ENCODE data around the gene MAGI3.
"Not testable (repeated sequence)": the region's sequence is repeated elsewhere in the genome, so short reads cannot be mapped to it uniquely, and the experiment has no call there.

The MAGI3 gene

DNA sequence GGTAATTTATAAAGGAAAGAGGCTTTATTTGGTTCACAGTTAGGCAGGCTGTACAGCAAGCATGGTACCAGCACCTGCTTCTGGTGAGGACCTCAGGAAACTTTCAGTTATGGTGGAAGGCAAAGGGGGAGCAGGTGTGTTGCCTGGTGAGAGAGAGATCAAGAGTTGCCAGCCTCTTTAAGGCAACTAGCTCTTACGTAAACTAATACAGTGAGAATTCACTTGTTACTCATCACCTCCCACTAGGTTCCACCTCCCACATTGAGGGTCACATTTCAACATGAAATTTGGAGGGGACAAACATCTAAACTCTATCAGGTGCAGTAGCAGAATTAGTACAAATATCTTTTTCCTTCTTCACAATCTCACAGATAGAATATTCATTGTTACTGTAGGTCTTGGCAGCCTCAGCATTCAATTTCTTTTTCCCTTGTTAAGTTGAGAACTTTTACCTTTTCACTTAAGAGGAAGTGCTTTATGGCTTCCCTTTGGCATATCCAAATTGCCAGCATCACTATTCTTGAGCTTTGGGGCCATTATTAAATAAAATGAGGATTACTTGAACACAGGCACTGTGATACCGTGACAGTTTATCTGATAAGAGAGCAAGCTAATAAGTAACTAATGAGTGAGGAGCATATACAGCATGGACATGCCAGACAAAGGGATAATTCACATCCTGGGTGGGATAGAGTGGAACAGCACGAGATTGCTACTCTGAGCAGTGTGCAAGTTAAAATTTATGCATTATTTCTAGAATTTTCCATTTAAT, 48.4 kb downstream of the MAGI3 start:
- DNase-seq (ENCODE audit: extremely low read depth in 1 of 2, low read depth in 1 of 2): no peak

GRCh38 chr1:113439277-113439670, 49.0 kb downstream of the MAGI3 start:
- DNase-seq (ENCODE audit: extremely low read depth in 1 of 2, low read depth in 1 of 2): no peak

GRCh38 chr1:113442131-113442530, 51.8 kb downstream of the MAGI3 start:
- DNase-seq (ENCODE audit: extremely low read depth in 1 of 2, low read depth in 1 of 2): no peak

GRCh38 chr1:113444857-113445256, 54.5 kb downstream of the MAGI3 start:
- no peak for DNase-seq (ENCODE audit: extremely low read depth in 1 of 2, low read depth in 1 of 2)

GRCh38 chr1:113451710-113452109, 61.4 kb downstream of the MAGI3 start:
- no peak for DNase-seq (ENCODE audit: extremely low read depth in 1 of 2, low read depth in 1 of 2)

GRCh38 chr1:113452921-113453770, 62.8 kb downstream of the MAGI3 start:
- no peak for DNase-seq (ENCODE audit: extremely low read depth in 1 of 2, low read depth in 1 of 2)

DNA sequence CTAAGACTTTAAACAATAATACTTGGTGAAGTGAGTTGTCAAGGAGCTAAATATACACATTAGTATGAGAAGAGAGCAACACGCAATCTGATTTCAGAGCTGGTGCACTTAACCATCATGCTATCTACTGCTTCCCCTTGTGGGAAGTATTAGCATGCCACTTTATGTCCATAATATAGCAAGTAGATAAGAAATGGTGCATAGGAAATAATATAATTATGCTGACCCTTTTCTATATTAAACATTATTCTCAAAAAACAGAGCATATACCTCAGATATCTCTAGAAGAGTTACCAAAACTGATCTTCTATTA, 63.4 kb downstream of the MAGI3 start:
- DNase-seq (ENCODE audit: extremely low read depth in 1 of 2, low read depth in 1 of 2): no peak

DNA sequence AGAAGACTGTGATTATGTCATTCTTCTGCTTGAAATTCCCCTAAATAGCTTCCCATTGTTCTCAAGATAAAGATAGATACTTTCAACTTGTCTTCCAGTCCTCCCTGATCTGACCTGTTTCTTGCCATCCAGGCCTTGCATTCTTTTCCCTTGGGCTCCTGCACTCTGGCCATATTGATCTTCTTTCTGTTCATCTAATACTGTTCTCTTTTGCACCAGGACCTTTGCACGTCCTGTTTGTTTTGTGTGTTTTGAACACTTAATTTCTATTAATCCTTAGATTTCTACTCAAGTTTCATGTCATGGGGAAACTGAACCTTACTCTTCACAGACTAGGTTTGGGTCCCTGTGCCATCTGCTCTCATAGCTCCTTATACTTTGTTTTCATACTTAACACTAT, 65.1 kb downstream of the MAGI3 start:
- DNase-seq (ENCODE audit: extremely low read depth in 1 of 2, low read depth in 1 of 2): no peak

- no peak for DNase-seq (ENCODE audit: extremely low read depth in 1 of 2, low read depth in 1 of 2)
Observed at GRCh38 chr1:113456967-113457366, 66.7 kb downstream of the MAGI3 start.

GRCh38 chr1:113459279-113459678, 69.0 kb downstream of the MAGI3 start:
- DNase-seq (ENCODE audit: extremely low read depth in 1 of 2, low read depth in 1 of 2): no peak

DNA sequence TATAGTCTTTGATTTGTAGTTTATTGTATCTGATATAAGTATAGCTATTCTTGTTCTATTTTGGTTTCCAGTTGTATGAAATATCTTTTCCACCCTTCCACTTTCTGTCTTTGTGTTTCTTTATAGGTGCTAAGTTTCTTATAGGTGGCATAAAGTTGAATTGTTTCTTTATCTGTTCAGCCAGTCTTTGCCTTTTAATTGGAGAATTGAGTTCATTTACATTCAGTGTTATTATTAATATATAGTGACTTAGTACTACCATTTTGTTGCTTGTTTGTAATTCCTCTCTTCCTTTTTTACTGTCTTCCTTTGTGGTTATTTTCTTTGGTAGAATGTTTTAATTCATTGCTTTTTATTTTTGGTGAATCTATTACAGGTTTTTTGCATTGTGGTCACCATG, 77.7 kb downstream of the MAGI3 start:
- DNase-seq (ENCODE audit: extremely low read depth in 1 of 2, low read depth in 1 of 2): no peak

- DNase-seq (ENCODE audit: extremely low read depth in 1 of 2, low read depth in 1 of 2): not testable (repeated sequence)
Observed at GRCh38 chr1:113478427-113479195, 88.3 kb downstream of the MAGI3 start.

GRCh38 chr1:113479713-113480676, 89.7 kb downstream of the MAGI3 start:
- no peak for DNase-seq (ENCODE audit: extremely low read depth in 1 of 2, low read depth in 1 of 2)

DNA sequence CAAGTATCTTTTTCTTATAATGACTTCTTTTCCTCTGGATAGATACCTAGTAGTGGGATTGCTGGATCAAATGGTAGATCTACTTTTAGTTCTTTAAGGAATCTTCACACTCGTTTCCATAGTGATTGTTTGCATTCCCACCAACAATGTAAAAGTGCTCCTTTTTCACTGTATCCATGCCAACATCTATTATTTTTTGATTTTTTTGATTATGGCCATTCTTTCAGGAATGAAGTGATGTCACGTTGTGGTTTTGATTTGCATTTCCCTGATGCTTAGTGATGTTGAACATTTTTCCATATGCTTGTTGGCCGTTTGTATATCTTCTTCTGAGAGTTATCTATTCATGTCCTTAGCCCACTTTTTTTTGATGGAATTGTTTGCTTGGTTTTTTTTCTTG, 94.8 kb downstream of the MAGI3 start:
- DNase-seq (ENCODE audit: extremely low read depth in 1 of 2, low read depth in 1 of 2): not testable (repeated sequence)

GRCh38 chr1:113488576-113489177, 98.4 kb downstream of the MAGI3 start:
- no peak for DNase-seq (ENCODE audit: extremely low read depth in 1 of 2, low read depth in 1 of 2)

DNA sequence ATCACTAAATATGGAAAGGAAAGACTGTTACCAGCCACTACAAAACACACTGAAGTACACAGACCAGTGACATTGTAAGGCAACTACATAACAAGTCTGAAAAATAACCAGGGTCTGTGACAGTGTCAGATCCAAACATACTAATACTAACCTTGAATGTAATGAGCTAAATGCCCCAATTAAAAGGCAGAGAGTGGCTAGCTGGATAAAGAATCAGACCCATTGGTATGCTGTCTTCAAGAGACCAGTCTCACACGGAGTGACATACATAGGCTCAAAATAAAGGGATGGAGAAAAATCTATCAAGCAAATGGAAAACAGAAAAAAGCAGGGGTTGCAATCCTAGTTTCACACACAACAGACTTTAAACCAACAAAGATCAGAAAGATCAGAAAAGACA, 100.1 kb downstream of the MAGI3 start:
- no peak for DNase-seq (ENCODE audit: extremely low read depth in 1 of 2, low read depth in 1 of 2)

- no peak for DNase-seq (ENCODE audit: extremely low read depth in 1 of 2, low read depth in 1 of 2)
Observed at GRCh38 chr1:113493533-113493932, 103.2 kb downstream of the MAGI3 start.

DNA sequence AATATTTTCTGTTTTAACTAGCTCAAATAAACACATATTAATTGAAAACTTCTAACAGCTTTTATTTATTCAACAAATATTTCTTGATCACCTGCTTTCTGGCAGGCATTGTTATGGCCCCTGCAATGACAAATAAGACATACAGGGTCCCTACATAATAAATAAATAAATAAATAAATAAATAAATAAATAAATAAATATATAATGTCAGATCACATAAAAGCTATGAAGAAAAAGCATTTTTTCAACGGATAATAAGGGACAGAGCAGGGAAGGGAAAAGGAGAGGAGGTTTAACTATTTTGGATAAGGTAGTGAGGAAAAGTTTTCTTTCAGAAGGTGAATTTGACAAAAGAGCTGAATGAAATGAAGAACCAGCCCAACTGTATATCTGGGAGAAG, 115.0 kb downstream of the MAGI3 start:
- no peak for DNase-seq (ENCODE audit: extremely low read depth in 1 of 2, low read depth in 1 of 2)

DNA sequence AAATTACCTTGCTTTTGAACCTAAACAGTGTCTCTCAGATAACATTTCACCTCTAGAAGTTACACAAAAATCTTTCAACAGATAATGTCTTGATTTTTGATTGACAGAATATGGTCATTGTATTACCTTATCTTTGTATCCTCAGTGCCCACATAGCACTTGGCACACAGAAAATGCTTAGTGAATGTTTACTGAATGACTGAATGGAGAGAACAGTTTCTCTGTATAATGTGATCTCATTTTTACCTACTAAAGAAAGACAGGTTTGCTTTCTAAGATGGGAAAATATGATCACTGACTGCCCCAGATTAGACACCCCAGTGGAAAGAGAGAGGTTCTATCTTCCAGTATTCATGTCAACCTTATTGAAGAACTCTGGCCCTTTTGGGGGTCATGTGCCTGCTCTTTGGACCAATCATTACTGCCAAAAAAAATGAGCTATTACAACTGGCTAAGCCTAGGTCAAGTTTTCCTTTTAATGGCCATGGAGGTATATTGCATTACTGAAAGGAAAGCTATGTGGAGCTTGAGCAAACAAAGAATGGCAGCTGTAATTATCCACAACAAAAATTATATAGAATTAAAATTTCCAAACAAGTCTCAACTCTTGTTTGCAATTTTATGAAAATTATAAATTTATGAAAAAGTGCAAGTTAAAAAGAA, 117.4 kb downstream of the MAGI3 start:
- DNase-seq (ENCODE audit: extremely low read depth in 1 of 2, low read depth in 1 of 2): no peak
